Esophagus squamous epithelium (tissue), 5 donors: ENCODE results near the gene GRIK4. TPM values are rescaled to one million over a fixed set of nuclear protein-coding genes. Genes with fewer than 3 reads are reported as not detected.

ENCODE experiments used
- DNase-seq: peaks from one replicate; lab custom pipeline; 2025; lab: John Stamatoyannopoulos, UW
- H3K27ac ChIP-seq, 4 donors: fragments of 200-600 bp; sonication (generic); one replicate each; pipeline ENCODE4 v1.5.1; 2016 to 2019; ENCODE audit warnings: mild to moderate bottlenecking in 1 of 4
- H3K27me3 ChIP-seq, 4 donors: fragments of 200-600 bp; sonication (generic); 1 replicate in 3 of 4; 2 replicates in 1 of 4; pipeline versions ENCODE4 v1.5.1 to v1.6.0; 2017 to 2021; ENCODE audit warnings: antibody characterized with exemption in 1 of 4
- H3K36me3 ChIP-seq, 3 donors: fragments of 200-600 bp; sonication (generic); one replicate each; pipeline ENCODE4 v1.5.1; 2016 to 2019
- H3K4me1 ChIP-seq, 3 donors: fragments of 200-600 bp; sonication (generic); one replicate each; pipeline ENCODE4 v1.5.1; 2017 to 2019
- H3K4me3 ChIP-seq, 4 donors: fragments of 200-600 bp; sonication (generic); 1 replicate in 3 of 4; 2 replicates in 1 of 4; pipeline ENCODE4 v1.5.1; 2016 to 2019; ENCODE audit warnings: mild to moderate bottlenecking in 2 of 4, moderate library complexity in 1 of 4
- H3K9me3 ChIP-seq, 3 donors: fragments of 200-600 bp; sonication (generic); one replicate each; pipeline ENCODE4 v1.5.1; 2016 to 2019
- CTCF ChIP-seq, 6 experiments: fragments of 450-650 bp in 4 of 6; fragments of 200-600 bp in 2 of 6; sonication (generic) in 2 of 6; IDR thresholded peaks; one replicate each; pipeline ENCODE4 v1.5.1; 2016 to 2019; ENCODE audit warnings: antibody characterized with exemption in 6 of 6, mild to moderate bottlenecking in 4 of 6, moderate library complexity in 4 of 6
- POLR2A ChIP-seq, 4 donors: fragments of 450-650 bp; IDR thresholded peaks; one replicate each; pipeline ENCODE4 v1.6.1; 2017; ENCODE audit warnings: antibody characterized with exemption in 4 of 4, mild to moderate bottlenecking in 4 of 4, moderate library complexity in 3 of 4
- WGBS, 2 donors: methylation state at CpG; one replicate each; pipeline ENCODE4 v1.1.5; 2018; 5-methylcytosine and 5-hydroxymethylcytosine counted together
- intact Hi-C: fragments of 100-400 bp; cut with DNase I; formaldehyde crosslinking; loops from one replicate; pipeline ENCODE4 v1.15.0; 2022
- total RNA-seq, 4 donors: library from RNA; depleted of rRNA; stranded (reverse); fragments of >200 nt; gene quantifications; one replicate each; pipeline ENCODE4 v1.1.0, GENCODE V29; 2016
- donor health status: DM: yes; HTN: yes; CAD: no.

The GRIK4 gene
- total RNA-seq, 4 donors from 2014 or later: 0.15 to 0.19 TPM; not detected in 2

- peak overlapping the region in 3 of 4 donors; percentile 45 to 56 (median 51) for H3K27ac ChIP-seq
- no peak overlapping the region for H3K4me3 ChIP-seq
- DNase-seq: no peak
- intact Hi-C loops: no loop called here
- H3K27me3 ChIP-seq: peaks cover 0 to 25% (median 0%) of the 10 kb centered on the region in 4 donors
- no peaks in the 10 kb centered on the region for H3K36me3 ChIP-seq
- TF ChIP-seq POLR2A (IDR thresholded peaks at IDR 0.05) (no peak), CTCF (IDR thresholded peaks at IDR 0.05) (peak in 2 of 6 experiments; percentile 4 to 8)
- 30 to 34% methylated on average over 12 of the region's 12 CpGs for WGBS, 2 donors
- H3K9me3 ChIP-seq: no peaks in the 10 kb centered on the region
- peaks cover 0 to 39% (median 12%) of the 10 kb centered on the region in 3 donors for H3K4me1 ChIP-seq
Measured at GRCh38 chr11:120746836-120747609, 235.5 kb downstream of the GRIK4 start.

GRCh38 chr11:120747850-120748814 lies 236.6 kb downstream of the GRIK4 start:
- H3K36me3 ChIP-seq: no peaks in the 10 kb centered on the region
- H3K4me1 ChIP-seq: peaks cover 0 to 39% (median 12%) of the 10 kb centered on the region in 3 donors
- intact Hi-C loops: no loop called here
- H3K27ac ChIP-seq: peak overlapping the region in 3 of 4 donors; percentile 45 to 56 (median 51)
- no peak for TF ChIP-seq POLR2A (IDR thresholded peaks at IDR 0.05)
- TF ChIP-seq CTCF (IDR thresholded peaks at IDR 0.05): no peak
- 27 to 38% methylated on average over 10 to 11 of the region's 12 CpGs for WGBS, 2 donors
- H3K4me3 ChIP-seq: no peak overlapping the region
- no peak for DNase-seq
- H3K9me3 ChIP-seq: no peaks in the 10 kb centered on the region
- peaks cover 0 to 25% (median 0%) of the 10 kb centered on the region in 4 donors for H3K27me3 ChIP-seq

DNA sequence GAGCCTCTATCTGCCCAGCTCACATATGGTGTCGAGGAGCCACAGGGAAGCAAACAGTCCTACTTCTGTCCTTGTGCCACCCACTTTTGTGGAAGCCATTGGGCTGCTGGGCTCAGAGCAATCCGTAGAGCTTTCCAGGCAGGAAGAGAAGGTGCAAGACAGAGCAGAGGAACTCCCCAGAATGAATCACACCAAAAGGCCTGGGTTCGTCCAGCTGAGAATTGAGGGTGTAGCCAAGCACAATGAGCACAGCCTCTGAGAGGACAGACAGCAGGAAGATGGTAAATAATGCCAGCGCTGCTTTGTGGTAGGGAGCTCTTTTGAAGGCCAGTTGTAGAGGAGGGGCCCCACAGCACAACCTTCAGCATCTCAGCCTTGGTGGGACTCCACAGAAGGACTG lies 237.8 kb downstream of the GRIK4 start:
- intact Hi-C loops: no loop called here
- Histone ChIP-seq H3K27ac (peak overlapping the region in 1 of 4 donors; percentile 19), H3K27me3 (peaks cover 0 to 25% (median 0%) of the 10 kb centered on the region in 4 donors), H3K9me3 (no peaks in the 10 kb centered on the region), H3K36me3 (no peaks in the 10 kb centered on the region), H3K4me1 (peaks cover 0 to 39% (median 12%) of the 10 kb centered on the region in 3 donors), H3K4me3 (no peak overlapping the region)
- DNase-seq: no peak
- WGBS, 2 donors: 48 to 89% methylated on average over 1 to 3 of the region's 4 CpGs
- no peak for TF ChIP-seq CTCF (IDR thresholded peaks at IDR 0.05)
- TF ChIP-seq POLR2A (IDR thresholded peaks at IDR 0.05): no peak

DNA sequence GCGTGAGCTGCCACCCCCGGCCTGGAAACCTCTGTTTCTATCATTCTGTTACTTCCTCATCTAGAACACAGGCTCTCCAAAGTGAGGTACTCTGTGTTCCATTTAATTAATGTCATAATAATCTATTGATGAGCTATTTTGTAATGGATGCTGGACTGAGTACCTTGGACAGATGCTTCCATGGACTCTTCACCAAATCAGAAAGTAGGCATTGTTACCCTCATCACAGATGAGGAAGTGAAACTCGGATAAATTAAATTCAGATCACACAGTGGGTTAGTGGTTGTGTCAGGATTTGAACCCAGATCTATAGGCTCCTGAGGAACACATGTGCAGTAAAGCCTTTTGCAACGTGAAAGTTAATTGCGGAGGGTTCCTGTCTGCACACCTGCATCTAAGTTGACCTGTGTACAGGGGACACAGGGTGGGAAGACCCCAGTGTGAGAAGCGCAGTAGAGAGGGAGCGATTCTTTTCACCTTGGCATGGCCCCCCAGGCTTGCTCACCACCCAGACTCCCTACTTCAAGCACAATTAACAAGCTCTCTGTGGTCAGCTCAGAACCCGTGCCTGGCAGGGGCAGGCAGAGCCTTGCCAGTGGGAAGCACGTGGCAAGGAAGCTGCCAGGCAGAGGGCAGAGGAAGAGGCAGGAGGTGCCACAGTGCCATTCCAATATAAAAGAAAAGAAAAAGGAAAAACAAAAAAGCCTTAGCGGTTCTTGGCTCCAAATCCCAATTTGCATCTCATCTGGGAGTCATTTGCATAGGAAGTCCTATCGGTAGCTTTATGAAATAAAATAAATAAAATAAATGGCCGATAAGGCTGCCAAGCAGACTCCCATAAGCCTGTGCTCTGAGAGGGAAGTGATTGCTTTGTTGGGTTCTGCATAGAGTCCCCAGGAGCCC lies 239.3 kb downstream of the GRIK4 start:
- no peak for TF ChIP-seq CTCF (IDR thresholded peaks at IDR 0.05)
- Histone ChIP-seq H3K4me3 (no peak overlapping the region), H3K36me3 (no peaks in the 10 kb centered on the region), H3K27me3 (peaks cover 0 to 15% (median 0%) of the 10 kb centered on the region in 4 donors), H3K27ac (no peak overlapping the region), H3K4me1 (peaks cover 0 to 39% (median 12%) of the 10 kb centered on the region in 3 donors), H3K9me3 (no peaks in the 10 kb centered on the region)
- DNase-seq: no peak
- intact Hi-C loops: no loop called here
- 51 to 57% methylated on average over 10 of the region's 12 CpGs for WGBS, 2 donors
